Epithelial cell of esophagus (primary cell): ENCODE data around the gene GDF10.

Experiments
- DNase-seq: peaks from one replicate; pipeline ENCODE4 v3.0.0; 2010; ENCODE audit warnings: low read depth
- H3K4me3 ChIP-seq: 2 replicates; pipeline ENCODE4 v1.5.1; 2011; ENCODE audit warnings: mild to moderate bottlenecking, low read length, control low read depth
- TF ChIP-seq, protein P1 (sequence below): IDR thresholded peaks from 2 replicates; pipeline ENCODE4 v1.5.1; 2011; ENCODE audit warnings: low read depth, mild to moderate bottlenecking, low read length, control low read depth, inconsistent platforms; ENCODE audit not compliant: insufficient read depth; ENCODE audit errors: missing control alignments

Gene GDF10

GRCh38 chr10:47299611-47300428 lies at the start of gene GDF10:
Gene GDF10, plus strand, starts transcription at chr10:47300197. Its CDS starts 455 bp downstream, at chr10:47300652.
- TF ChIP-seq, protein P1, sequence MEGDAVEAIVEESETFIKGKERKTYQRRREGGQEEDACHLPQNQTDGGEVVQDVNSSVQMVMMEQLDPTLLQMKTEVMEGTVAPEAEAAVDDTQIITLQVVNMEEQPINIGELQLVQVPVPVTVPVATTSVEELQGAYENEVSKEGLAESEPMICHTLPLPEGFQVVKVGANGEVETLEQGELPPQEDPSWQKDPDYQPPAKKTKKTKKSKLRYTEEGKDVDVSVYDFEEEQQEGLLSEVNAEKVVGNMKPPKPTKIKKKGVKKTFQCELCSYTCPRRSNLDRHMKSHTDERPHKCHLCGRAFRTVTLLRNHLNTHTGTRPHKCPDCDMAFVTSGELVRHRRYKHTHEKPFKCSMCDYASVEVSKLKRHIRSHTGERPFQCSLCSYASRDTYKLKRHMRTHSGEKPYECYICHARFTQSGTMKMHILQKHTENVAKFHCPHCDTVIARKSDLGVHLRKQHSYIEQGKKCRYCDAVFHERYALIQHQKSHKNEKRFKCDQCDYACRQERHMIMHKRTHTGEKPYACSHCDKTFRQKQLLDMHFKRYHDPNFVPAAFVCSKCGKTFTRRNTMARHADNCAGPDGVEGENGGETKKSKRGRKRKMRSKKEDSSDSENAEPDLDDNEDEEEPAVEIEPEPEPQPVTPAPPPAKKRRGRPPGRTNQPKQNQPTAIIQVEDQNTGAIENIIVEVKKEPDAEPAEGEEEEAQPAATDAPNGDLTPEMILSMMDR: no peak
- DNase-seq: no peak
- no peak within 1 kb of the TSS for H3K4me3 ChIP-seq

- TF ChIP-seq, protein P1: no peak
- no peak for DNase-seq
- no peak overlapping the region for H3K4me3 ChIP-seq
Observed at GRCh38 chr10:47252093-47252780, 47.8 kb upstream of the GDF10 start.

GRCh38 chr10:47253030-47253637 lies 46.9 kb upstream of the GDF10 start:
- TF ChIP-seq, protein P1: no peak
- no peak for DNase-seq
- H3K4me3 ChIP-seq: no peak overlapping the region

DNA sequence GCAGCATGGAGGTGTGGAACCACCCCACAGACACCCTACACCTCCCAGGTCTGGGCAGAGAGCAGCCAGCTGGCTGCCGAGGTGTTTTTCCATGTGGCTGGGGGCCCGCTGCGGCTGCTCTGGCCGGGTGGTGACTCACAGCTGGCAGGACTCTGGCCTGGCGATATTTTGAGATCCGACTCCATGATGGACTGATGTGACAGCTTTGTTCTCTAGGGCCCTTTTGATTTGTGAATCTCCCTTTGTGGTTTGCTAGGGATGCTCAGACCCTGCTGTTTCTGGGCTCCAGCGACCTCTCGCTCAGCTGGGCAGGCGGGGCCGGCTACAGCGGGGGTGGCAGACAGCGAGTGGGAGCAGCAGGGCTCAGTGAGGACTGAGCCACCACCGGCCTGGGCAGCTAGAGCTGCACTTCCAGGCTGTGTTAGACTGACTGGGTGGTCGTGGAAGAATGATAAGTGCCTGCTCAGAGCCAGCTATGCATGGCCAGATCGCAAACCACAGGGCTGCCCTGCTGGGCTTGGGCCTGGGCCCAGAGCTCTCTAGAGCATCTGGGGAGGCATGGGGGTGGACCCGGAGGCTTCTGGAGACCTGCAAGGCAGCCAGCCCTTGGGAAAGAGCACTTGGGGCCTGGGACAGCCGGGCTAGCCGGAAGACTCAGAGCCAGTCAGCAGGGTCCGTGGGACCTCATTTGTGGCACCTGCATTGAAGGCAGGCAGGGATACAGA lies 46.2 kb upstream of the GDF10 start:
- no peak overlapping the region for H3K4me3 ChIP-seq
- TF ChIP-seq, protein P1: no peak
- no peak for DNase-seq

DNA sequence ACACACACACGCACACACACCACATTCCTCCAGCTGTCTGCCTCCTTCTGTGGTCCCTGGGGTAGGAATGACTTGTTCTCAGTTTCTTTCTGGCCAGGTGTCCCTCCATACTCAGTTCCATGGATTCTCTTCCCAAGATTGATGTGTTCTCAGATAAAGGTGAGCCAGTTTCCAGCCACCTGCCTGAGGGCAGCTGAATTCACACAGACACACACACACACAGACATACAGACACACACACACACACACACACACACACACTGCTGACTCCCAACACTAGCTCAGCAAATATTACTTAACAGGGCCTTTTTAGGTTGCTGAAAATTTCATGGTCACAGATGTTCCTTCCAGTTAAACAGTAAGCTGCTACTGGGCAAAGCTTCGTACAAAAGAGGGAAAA lies 45.4 kb upstream of the GDF10 start:
- TF ChIP-seq, protein P1: no peak
- H3K4me3 ChIP-seq: no peak overlapping the region
- DNase-seq: no peak

DNA sequence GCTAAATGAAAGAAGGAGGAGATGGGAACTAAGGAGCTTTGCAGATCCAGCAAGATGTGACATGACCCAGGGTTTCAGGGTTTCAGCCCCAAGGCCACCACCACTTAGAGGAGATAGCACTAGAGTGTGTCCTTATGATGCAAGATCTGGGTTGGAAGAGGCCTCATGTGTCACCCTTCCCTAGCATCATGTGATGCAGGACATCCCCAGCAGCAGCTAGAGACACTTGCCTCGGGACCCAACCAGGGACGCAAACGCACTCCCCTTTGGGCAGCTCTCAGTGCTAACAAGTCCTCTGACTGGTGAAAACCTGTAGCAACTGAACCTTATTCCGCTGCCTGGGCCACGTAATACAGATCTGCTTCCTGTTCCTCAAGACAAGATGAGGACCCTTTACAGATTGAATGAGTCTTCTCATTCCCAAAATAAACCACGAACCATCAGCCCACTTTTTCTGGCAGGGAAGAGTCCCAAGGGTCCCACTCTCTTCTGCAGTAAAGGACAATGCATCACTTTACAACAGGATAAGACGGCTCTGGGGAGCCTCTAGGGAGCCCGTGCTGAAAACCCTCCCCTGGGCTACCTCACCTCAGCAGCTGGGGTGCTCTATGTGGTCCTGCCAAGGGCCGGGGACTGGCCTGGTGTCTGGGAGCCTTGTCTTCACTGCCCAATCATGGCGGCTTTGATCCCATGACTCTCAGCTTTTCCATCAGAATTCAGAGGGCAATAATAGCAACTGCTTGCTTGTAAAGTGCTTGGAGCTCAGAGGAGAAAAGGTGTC lies 44.8 kb upstream of the GDF10 start:
- TF ChIP-seq, protein P1: no peak
- DNase-seq: no peak

More for the DNA sequence above, 44.8 kb upstream of the GDF10 start:
- H3K4me3 ChIP-seq: no peak overlapping the region
